Suppressor macrophage treated with lipopolysaccharide for 4 hours (primary cell): ENCODE results near the gene BCAR3.
A peak's percentile ranks its signal among the peaks of the same experiment; 100 is the strongest.

ENCODE experiments used
- DNase-seq: peaks from one replicate; pipeline ENCODE4 v3.0.0-alpha.2; 2020

Gene BCAR3

DNA sequence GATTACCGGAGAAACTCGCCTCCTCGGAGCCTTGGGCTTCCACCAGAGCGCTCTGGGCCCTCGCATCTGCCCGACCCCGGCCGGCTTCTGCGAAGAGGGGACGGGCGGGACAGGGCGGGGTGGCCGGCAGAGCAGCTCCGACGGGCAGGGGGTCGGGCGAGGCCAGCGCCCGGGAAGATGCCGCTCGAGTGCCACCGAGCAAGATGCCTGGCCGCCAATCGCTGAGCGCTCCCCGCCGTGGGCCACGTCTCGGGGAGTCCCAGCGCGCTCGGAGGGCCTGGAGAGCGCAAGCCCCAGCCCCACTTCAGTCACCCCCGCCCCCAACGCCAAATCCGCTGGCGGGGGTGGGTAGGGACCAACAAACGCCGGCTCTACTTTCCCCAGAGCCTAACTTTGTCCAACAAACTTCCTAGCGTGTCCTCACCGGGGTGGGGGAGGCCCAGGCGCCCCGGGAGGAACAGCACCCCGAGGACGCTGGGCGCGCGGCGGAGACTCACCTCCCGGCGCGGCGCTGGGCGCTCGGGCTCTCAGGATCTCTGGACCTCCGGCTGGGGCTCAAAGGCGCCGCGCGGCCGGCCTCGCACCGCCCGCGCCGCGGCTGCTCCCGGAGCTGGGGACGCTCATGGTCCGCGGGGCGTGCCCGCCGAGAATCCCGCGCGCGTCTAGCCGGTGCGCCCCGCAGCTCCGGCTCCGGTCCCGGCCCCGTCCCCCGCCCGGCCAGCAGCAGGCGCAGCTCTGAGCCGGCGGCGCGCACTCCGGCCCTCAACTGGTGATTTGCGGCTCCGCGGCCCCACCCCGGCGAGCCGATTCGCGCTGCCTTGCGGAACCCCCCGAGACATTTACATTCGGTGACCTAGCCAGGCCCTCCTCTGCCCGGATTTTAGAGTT is at the start of gene BCAR3:
Gene BCAR3, minus strand, starts transcription at position 737 of the 888 bp plus-strand sequence. CDS start 6,907 bp downstream, outside the sequence.
- peak; percentile 75 for DNase-seq

DNA sequence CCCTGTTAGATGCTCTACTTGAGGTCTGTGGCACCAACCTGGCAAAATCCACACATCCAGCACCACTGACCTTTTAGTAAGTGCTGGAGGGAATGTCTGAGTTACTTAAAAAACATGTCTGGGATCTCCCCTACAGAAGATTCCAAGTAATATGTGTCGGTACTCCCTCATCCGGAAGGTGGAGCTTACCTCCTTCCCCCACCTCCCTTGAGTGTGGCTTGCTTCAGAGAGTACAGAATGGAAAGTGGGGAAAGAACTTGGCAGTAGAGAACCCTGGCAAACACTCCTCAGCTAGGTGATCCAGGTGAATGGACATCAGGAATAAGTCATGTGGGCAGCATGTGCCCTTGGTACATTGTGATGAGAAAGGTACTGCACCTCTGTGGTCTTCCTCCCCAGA is 49.0 kb upstream of the BCAR3 start:
- no peak for DNase-seq

DNA sequence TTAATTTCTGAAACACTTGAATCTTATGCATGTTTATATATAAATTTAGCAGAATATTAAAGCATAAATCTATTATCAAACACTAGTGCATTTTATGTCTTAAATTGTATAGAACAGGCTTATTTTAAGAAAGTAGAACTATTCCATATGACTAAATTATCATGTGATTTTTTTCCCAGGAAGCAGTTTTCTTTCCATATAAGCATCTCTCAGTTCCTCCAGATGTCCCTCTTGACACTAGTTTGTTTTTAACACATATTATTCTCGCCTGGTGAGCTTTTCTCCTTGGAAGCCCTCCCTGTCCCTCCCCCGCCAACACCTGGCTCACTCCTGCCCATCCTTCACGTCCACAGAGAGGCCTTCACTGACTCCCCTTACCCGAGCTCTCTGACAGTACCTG is 48.3 kb upstream of the BCAR3 start:
- DNase-seq: no peak

DNA sequence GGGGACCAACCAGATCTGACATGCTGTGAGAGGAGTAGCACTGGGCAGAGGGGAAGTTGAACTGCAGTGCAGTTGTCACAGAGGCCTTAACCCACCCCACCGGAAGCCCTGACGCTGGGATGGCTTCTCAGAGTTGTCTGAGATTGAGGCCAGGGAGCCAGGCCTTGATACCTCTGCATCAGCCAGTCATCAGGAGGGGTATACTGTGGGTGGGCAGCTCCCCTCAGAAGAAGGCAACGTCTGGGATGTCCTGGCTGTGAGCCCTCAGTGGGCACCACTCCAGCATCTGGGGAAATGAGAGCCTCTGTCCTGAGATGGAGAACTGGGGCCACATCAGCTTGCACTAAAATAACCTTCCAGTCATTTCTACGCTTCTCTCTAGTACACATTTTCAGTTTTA is 47.9 kb upstream of the BCAR3 start:
- no peak for DNase-seq

DNA sequence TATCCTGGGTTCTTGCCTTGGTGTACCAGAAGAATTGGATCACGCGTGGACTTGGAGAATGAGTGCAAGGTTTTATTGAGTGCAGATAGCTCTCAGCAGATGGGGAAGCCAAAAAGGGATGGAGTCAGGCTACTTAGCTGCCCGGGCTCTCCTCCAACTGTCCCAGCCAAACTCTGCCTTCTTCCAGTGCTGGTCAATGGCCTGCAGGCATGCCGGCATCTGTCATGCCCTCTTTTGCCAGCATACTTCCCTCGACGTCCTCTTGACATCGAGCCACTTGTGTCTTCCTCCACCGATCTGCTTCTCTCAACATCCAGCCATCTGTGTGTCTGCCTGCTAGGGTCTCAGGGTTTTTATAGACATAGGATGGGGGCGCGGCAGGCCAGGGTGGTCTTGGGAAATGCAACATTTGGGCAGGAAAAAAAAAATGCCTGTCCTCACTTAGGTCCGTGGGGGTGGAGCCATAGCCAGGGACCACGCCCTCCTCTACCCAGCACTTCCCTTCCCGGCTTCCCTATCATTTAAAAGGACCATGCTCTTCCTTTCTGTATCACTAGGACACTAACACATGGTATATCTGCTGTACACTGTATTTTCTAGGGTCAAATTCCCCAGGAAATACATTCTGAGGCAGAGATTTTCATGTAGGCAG is 47.0 kb upstream of the BCAR3 start:
- DNase-seq: no peak

DNA sequence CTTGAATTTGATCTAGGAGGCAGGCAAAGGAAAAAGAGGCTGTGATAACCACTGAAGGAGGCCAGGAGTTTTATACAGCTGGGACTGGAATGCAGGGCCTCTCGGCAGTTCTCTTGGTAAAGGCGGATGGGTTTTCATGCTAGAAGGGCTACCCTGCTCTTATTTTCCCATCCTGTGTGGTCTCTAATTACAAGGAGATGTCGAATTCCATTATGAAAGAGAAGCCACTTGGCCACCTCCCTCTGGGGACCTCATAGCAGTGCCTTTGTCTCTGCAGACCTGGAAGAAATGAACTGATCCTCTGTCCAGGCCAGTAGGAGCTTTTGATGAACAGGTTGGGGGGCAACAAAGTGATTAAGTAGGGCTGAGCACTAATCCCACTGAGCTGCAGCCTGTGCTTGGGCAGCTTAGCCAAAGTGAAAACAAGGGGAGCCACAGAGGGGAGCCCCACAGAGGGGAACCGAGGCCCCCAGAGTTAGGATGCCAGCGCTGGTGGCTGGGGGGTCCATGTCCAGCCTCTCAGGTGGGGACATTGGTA is 42.2 kb upstream of the BCAR3 start:
- no peak for DNase-seq

DNA sequence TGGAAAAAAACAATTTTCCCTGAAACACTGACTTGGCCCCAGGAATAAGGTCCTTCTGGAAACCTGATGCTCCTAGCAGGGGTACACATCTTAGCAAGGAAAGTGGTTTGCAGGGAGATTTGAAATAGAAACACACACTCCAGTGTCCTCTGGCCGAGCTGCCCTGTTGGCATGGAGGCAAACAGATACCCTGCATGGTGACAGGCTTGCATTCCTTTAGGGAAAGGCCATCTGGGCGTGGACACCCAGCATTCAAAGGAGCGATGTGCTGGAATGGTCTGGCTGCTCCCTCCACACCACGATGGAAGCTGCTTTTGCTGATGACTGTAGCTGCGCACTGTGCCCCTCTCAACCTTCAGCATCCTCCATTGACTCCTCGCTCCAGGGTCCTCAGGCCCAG is 41.5 kb upstream of the BCAR3 start:
- DNase-seq: no peak

DNA sequence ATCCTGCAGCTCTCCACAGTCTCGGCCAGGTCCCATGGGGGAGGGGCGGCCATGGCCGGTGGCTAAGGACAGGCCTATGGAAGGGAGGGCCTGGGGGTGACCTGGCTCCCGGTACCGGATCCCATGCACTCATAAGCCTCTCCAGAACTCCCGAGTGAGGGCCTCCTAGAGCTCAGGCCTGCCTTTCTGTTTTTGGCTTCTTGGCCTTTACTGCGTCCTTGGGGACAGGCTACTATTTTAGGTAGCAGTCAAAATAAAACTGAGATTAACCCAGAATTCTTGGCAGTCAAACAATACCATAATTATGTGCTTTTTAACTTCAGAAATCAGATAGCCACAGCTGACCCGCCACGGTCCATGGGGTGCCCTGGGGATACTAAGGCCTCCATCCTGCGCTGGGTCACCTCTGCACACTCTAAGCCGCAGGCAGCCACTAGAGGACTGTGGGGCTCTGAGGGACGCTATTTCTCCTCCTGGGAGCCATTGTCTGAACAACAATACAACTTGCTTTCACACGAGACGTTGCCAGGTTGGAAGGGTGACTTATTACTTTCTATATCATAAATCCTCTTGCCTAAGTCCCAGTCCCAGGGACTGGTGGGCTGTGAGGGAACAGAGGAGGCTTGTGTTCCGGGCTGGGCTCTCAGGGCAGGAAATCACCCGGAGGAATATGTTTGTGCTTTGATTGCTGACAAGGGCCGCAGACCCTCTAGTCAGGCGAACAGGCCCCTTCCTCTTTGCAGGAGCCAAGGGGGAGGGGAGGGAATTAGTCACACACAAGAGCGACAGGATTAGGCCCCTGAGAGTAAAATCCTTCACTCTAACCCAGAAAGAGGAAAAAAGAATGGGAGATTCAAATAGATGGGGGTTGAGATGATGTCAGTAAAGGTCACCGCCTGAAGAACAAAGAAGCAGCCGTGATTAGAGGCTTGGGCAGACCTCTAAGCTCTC is 40.7 kb upstream of the BCAR3 start:
- no peak for DNase-seq

DNA sequence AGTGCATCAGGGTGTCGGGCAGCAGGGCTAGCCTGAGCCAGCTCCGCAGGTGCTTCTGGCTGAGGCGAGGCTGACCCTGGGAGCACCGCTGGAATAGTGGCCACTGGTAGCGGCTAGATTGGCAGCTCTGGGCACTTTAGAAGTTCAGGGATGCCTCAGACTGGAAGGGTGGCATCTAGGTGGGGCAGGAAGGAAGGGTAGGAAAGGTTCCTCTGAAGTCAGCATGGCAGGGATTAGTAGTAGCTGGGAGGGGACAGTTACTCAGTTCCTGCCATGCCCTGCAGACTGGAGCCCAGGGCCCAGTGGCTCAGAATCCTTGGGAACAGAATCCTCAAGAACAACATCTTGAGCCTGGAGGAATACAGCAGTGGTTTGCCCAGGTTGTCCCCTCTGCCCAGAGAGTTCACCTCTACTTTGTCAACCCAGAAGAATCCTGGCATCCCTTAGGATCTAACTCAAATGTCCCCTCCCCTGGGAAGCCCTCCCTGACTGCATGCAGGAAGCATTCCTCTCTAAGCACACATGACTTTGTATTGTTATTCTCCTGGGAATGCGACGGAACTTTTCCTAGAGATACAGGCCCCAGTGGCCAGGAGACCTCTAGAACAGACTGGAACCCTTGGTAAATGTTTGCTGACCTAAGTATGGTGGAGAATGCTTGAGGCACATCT is 39.5 kb upstream of the BCAR3 start:
- DNase-seq: no peak

DNA sequence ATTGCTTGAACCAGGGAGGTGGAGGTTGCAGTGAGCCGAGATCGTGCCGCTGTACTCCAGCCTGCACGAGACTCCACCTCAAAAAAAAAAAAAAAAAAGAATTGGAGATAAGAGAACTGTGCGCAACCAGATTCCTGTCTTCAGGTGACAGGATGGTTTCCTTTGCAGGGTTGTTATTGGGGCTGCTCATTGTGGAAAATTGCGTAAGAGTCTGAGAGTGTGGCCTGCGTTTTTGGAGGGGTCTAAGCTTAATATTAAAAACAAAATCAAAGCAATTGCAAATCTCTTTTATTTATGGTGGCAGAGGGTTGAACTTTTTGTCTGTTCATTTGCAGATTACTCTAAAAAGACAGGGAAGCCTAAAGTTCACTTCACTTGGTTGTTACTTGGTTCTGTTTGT is 36.0 kb upstream of the BCAR3 start:
- no peak for DNase-seq

DNA sequence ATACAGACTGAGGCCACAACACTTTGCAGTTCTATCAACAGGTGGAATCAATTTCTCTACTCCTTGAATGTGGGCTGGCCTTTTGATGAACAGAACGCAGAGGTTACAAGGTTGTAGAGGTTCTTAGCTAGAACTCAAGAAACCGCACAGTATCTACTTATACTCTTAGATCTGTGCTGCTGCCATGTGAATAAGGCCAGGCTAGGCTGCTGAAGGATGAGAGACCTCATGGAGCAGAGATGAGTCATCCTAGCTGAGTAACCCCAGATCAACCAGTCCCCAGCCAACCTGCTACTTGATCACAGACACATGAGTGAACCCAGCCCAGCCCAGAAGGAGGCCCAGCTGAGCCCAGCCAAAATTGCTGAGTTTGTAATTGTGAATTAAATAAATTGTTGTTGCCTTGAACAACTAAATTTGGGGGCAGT is 35.3 kb upstream of the BCAR3 start:
- DNase-seq: peak; percentile 26

DNA sequence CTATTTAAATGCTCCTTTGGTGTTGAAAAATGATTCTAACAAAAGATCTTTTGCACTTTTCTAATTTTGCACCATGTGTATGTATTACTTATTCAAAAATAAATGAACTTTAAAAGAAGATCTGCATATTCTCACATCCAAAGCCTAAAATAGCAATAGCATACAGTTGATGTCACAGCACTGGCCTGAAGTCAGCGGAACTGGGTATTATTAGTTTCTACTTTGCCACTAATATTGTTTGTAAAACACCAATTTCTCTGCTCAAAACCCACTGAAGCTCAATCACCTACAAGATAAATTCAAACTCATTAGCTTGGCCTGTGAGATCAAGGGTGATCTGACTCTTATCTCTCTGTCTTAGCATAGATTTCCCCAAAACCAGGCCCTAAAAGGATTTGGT is 34.5 kb upstream of the BCAR3 start:
- no peak for DNase-seq

DNA sequence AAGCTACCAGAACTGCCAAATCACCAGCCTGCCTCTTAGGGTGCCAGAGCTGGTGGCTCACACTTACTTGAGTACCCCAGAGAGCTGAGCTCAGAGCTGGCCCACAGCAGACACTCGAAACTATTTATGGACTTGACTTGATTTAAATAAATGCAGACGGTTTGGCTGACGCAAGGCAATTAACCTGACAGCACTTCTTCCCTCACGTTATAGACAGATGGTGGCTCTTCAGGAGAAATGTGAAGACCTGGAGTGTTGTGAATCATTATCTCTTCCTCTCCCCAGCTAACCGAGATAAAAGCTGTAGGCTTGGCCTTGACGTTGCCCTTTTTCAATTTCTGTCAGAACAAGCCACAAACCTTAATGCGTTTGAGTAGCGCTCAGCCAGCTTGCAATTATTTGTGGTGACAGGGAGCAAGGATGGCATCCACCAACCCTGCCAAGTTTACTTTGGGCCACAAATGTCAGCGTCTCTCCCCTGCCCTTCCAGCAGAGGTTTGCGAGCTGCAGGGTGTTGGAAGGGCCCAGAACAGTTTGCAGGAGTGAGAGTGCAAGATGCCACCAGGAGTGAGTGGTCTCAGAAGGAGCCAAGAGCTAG is 34.0 kb upstream of the BCAR3 start:
- no peak for DNase-seq

DNA sequence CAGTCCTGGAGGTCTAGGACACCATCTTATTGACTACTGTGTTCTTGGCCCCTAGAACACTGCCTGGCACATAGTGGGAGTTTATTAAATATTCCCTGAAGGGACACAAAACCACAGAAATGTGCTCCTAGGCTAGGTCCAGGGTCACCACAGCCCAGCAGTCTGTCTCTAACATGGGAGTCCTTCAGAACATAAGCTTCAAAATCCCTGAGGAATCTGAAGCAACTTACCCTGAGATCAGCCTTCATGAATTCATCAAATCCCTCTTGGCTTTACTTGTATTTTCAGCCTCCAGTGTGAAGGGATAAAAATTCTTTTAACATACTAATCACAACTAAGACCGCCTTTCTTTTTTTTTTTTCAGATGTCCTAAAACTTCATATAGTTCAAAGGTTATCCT is 32.7 kb upstream of the BCAR3 start:
- no peak for DNase-seq

DNA sequence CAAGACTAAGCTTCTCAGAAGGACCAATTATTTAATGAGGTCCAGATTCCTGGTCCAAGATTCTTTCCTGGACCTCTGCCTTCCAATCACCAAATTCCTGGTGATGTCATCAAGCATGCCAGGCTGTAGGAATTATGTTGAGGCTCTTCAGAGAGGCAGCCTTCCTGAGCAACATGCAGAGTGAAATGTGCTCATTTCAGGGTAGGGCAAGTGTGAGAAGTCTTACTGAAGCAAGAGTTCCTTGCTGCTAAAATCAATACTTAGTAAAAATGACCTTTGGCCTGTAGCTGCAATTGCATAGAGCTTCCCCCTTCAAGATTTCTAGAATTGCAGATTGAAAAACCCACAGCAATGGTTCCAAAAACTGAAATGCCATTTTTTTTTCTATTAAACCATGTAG is 31.7 kb upstream of the BCAR3 start:
- DNase-seq: no peak

DNA sequence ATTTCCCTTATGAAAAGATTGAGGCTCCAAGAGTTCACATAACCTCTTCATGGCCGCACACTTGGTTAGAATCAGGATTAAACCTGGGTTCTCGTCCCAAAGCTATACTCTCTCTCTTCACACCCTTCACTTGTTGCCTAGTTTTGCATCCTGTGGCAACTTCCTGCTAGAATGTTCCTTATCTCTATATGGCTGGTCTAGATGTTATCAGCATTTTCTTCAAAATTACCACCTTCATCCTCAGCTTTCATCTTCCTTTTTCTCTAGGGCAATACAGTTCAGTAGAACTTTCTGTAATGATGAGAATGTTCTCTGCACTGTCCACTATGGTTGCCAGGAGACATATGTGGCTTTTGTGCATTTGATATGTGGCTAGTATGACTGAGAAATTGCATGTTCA is 31.1 kb upstream of the BCAR3 start:
- no peak for DNase-seq

DNA sequence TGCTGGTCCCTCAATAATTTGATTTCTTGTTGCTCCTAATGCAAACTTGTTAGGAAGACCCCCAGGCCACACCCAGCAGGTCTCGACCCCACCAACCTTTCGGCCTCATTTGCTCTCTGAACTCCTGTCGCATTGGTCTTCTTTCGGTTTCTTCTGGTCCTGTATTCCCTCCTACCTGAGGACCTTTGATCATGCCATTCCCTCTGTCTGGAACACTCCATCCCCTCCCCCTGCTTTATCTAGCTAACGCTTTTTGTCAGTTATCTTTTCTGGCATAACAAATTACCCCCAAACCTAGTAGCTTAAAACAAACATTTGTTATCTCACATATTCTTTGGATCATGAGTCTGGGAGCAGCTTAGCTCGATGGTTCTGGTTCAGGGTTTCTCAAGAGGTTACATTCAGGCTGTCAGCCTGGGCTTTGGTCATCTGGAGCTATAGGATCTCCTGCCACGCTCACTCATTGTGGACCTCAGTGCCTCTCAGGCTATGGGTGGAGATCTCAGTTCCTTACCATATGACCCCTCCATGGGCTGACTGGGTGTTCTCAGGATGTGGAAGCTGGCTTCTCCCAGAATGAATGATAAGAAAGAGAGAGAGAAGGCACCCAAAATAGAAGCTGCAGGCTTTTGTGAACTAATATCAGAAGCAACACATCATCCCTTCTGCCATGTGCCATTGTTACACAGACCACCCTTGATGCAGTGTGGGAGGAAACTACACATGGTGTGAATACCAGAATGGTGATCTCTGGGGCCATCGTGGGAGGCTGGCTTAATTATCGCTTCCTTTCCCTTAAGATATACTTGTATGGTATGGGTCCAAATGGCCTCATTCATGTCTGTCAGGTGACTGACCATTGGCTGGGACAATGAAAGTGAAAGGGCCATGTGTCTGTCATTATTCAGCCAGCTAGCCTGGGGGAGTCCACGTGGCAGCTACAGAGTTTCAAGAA is 29.1 kb upstream of the BCAR3 start:
- peak; percentile 23 for DNase-seq

DNA sequence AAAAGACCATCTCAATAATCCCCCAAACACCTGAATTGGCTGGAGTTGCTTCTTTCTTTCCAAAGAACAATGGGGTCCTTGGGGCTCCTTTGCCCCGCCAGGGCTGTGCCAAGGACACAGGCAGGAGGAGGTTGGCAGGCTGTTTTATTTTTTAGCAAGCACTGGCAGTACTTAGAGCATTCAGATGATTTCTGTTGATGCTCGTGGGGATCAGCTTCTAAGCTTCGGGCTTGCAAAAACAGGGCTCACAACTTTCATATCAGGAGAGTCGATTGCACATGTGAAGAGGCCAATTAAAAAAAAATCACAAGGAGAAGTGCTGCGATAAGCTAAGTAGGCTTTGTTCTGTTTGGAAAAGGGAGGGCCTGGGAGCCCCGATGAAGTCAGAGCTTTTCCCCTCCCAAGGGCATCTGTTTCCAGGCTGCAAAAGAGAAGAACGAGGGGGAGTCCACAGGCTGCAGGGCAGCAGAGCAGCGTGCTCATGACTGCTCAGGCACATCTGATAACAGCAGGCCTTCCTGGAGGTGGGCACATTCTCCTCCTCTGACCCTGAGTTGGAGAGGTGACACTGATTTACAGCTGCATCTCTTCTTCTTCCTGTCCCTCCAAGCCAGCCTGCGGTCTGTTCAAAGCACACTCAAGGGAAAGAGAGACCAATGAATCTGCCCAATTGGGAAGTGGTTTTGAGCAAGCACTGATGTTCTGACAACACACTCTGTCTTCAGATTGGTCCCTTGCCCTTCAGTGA is 27.3 kb upstream of the BCAR3 start:
- peak; percentile 29 for DNase-seq

DNA sequence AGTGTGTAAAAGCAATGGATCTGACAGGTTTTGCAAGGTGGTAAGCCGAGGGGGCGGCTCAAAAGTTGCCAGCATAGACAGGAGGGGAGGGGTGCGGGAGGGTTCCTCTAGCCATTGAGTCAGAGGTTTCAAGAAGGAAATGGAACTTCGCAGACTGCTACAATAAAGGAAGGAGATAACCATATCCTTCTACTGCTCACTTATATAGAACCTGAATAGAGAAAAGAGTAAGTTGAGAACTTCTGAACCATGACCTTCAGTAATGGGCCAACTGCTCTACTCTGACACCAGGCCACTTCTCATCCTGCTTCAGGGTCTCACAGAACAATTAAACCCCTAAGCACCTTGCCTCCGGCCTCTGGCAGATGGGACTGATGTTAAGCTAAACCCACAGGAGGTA is 26.3 kb upstream of the BCAR3 start:
- peak; percentile 73 for DNase-seq
